H1 (cell line): ENCODE data around the gene CSDE1. TPM values are rescaled to one million over a fixed set of nuclear protein-coding genes. Genes with fewer than 3 reads are reported as not detected.

Experiments used
- ATF2 ChIP-seq: IDR thresholded peaks from 2 replicates; pipeline ENCODE4 v1.6.1; 2012; ENCODE audit warnings: low read length, inconsistent platforms
- BCL11A ChIP-seq, 2 experiments: IDR thresholded peaks; one replicate each; pipeline ENCODE4 v1.6.1; 2011; ENCODE audit warnings: low read depth in 2 of 2, low read length in 2 of 2, mild to moderate bottlenecking in 2 of 2
- CEBPB ChIP-seq: IDR thresholded peaks from 2 replicates; pipeline ENCODE4 v1.6.1; 2012; ENCODE audit warnings: low read depth, low read length
- CHD7 ChIP-seq: fragments of 300-600 bp; sonication (generic); IDR thresholded peaks from 2 replicates; pipeline ENCODE4 v1.7.1; 2012; ENCODE audit warnings: low read length, moderate library complexity, mild to moderate bottlenecking, inconsistent platforms; ENCODE audit not compliant: insufficient replicate concordance
- CREB1 ChIP-seq: IDR thresholded peaks from 2 replicates; pipeline ENCODE4 v1.6.1; 2012; ENCODE audit warnings: inconsistent platforms
- MAFK ChIP-seq: IDR thresholded peaks from 2 replicates; pipeline ENCODE4 v1.6.1; 2012; ENCODE audit warnings: low read depth, mild to moderate bottlenecking, improper control_type of control experiment, low read length
- RBBP5 ChIP-seq: IDR thresholded peaks from 2 replicates; pipeline ENCODE4 v1.7.1; 2012; ENCODE audit warnings: low read depth, mild to moderate bottlenecking, inconsistent platforms, low read length, moderate library complexity, borderline replicate concordance
- polyA plus RNA-seq, 7 experiments: library from polyadenylated mRNA; depleted of rRNA in 3 of 7; stranded (reverse) in 5 of 7; unstranded in 2 of 7; fragments of >200 nt in 5 of 7; fragments of 200-250 nt in 2 of 7; gene quantifications; 1 replicate in 5 of 7; 2 replicates in 1 of 7; 4 replicates in 1 of 7; pipeline versions ENCODE4 v1.2.1 to v1.2.3, GENCODE V29; 2011 to 2013; ENCODE audit warnings: missing spikeins in 2 of 7, mixed read lengths in 2 of 7
- total RNA-seq: library from RNA; stranded (reverse); fragmentation: NEBNext Ultra II Directional; extraction: Animal tissue kit (Norgen Biotek cat#: 25700); gene quantifications from 2 replicates; pipeline ENCODE4 v1.2.1, GENCODE V29; 2021

Gene CSDE1
- total and polyA plus RNA-seq, 2 of the 8 experiments (the other 6 are each of a cell fraction or from before 2014, with no cell fraction given), result 149 to 635 TPM

- no peak for TF ChIP-seq CHD7
- no peak for TF ChIP-seq MAFK
- no peak for TF ChIP-seq ATF2
- TF ChIP-seq BCL11A (IDR thresholded peaks at IDR 0.05; ENCODE audit: low read depth in 2 of 2, low read length in 2 of 2), result no peak
- TF ChIP-seq CEBPB, result no peak
- no peak for TF ChIP-seq RBBP5
- no peak for TF ChIP-seq CREB1
Observed at GRCh38 chr1:114719424-114719787, 38.4 kb downstream of the CSDE1 start (continued).
